B cell (primary cell): ENCODE measurements around the gene DHRS1. TPM values are rescaled to one million over a fixed set of nuclear protein-coding genes. Genes with fewer than 3 reads are reported as not detected.
A peak's percentile ranks its signal among the peaks of the same experiment; 100 is the strongest.
"Not testable (repeated sequence)": the region's sequence is repeated elsewhere in the genome, so short reads cannot be mapped to it uniquely, and the experiment has no call there.

Source experiments
- ATAC-seq: fragments of 200-7000 bp; cut with Tn5 transposase; one replicate; pipeline ENCODE4 v1.10.0; 2021; ENCODE audit warnings: low read depth, mild to moderate bottlenecking, moderate number of reproducible peaks, moderate library complexity
- CTCF ChIA-PET: fragments of 350-600 bp; sonication (Branson Sonifier 250); formaldehyde crosslinking; loops from one replicate; lab custom pipeline; 2021; ENCODE audit warnings: antibody characterized with exemption, inconsistent platforms; lab: Charles Lee
- POLR2A ChIA-PET: fragments of 350-600 bp; sonication (Branson Sonifier 250); formaldehyde crosslinking; loops from one replicate; lab custom pipeline; 2021; ENCODE audit warnings: antibody characterized with exemption; lab: Charles Lee
- DNase-seq: peaks from one replicate; pipeline ENCODE4 v3.0.0; 2013
- H2AFZ ChIP-seq: 2 replicates; pipeline ENCODE4 v1.6.1; 2012; ENCODE audit warnings: mild to moderate bottlenecking, low read depth, low read length; ENCODE audit not compliant: insufficient read depth, poor library complexity, severe bottlenecking
- H3K27ac ChIP-seq, 2 donors: 1 replicate in 1 of 2; 2 replicates in 1 of 2; pipeline ENCODE4 v1.5.1; 2012 to 2013; ENCODE audit warnings: low read length in 2 of 2, mild to moderate bottlenecking in 2 of 2, moderate library complexity in 1 of 2
- H3K27me3 ChIP-seq, 4 experiments: fragments of 200-600 bp in 1 of 4; sonication (generic) in 1 of 4; replicated peaks in 1 of 4; 1 replicate in 2 of 4; 2 replicates in 2 of 4; pipeline versions ENCODE4 v1.6.1 to v1.7.0; 2013 to 2016; ENCODE audit warnings: low read length in 3 of 4, mild to moderate bottlenecking in 2 of 4, mixed read lengths in 1 of 4, moderate library complexity in 1 of 4; ENCODE audit not compliant: insufficient read depth in 4 of 4, control insufficient read depth in 3 of 4; ENCODE audit errors: control extremely low read depth in 1 of 4
- H3K36me3 ChIP-seq, 2 experiments: replicated peaks in 1 of 2; 1 replicate in 1 of 2; 2 replicates in 1 of 2; pipeline versions ENCODE4 v1.6.1 to v1.7.1; 2013; ENCODE audit warnings: low read length in 1 of 2; ENCODE audit not compliant: insufficient read depth in 2 of 2, control insufficient read depth in 1 of 2; ENCODE audit errors: control extremely low read depth in 1 of 2, extremely low read depth in 1 of 2
- H3K4me1 ChIP-seq, 2 donors: fragments of 200-600 bp in 1 of 2; sonication (generic) in 1 of 2; 1 replicate in 1 of 2; 2 replicates in 1 of 2; pipeline versions ENCODE4 v1.5.1 to v1.6.1; 2013 to 2017; ENCODE audit warnings: low read length in 2 of 2; ENCODE audit not compliant: control insufficient read depth in 2 of 2, insufficient read depth in 2 of 2
- H3K4me2 ChIP-seq: replicated peaks from 2 replicates; pipeline ENCODE3; 2012; ENCODE audit warnings: mild to moderate bottlenecking, low read depth, low read length; ENCODE audit not compliant: poor library complexity, severe bottlenecking
- H3K4me3 ChIP-seq, 5 experiments: fragments of 200-600 bp in 1 of 5; sonication (generic) in 1 of 5; 1 replicate in 3 of 5; 2 replicates in 2 of 5; pipeline versions ENCODE4 v1.5.1 to v1.7.0; 2011 to 2016; ENCODE audit warnings: low read length in 4 of 5, mild to moderate bottlenecking in 4 of 5, low read depth in 2 of 5, control low read depth in 1 of 5, moderate library complexity in 1 of 5; ENCODE audit not compliant: insufficient read depth in 1 of 5; ENCODE audit errors: control extremely low read depth in 1 of 5, extremely low read depth in 1 of 5
- H3K79me2 ChIP-seq: fragments of 200-600 bp; sonication (generic); one replicate; pipeline ENCODE4 v1.6.0; 2016; ENCODE audit warnings: low read length; ENCODE audit not compliant: control insufficient read depth, insufficient read depth
- H3K9ac ChIP-seq: fragments of 200-600 bp; sonication (generic); 2 replicates; pipeline ENCODE4 v1.6.1; 2017; ENCODE audit warnings: mild to moderate bottlenecking, low read length, moderate library complexity
- H3K9me3 ChIP-seq, 3 donors: one replicate each; pipeline versions ENCODE4 v1.6.1 to v1.7.1; 2013; ENCODE audit warnings: low read length in 2 of 3; ENCODE audit not compliant: control insufficient read depth in 2 of 3, insufficient read depth in 1 of 3; ENCODE audit errors: control extremely low read depth in 1 of 3
- H4K20me1 ChIP-seq: 2 replicates; pipeline ENCODE4 v1.6.0; 2012; ENCODE audit warnings: mild to moderate bottlenecking, low read length; ENCODE audit not compliant: insufficient read depth, control insufficient read depth, poor library complexity, severe bottlenecking
- H3K27ac Mint-ChIP-seq: one replicate; pipeline ENCODE4 v1.8.0; 2021; ENCODE audit warnings: mixed read lengths
- H3K27me3 Mint-ChIP-seq: one replicate; pipeline ENCODE4 v1.8.0; 2021; ENCODE audit warnings: mixed read lengths
- H3K4me1 Mint-ChIP-seq: one replicate; pipeline ENCODE4 v1.8.0; 2021; ENCODE audit warnings: mixed read lengths
- H3K4me3 Mint-ChIP-seq: one replicate; pipeline ENCODE4 v1.8.0; 2021; ENCODE audit warnings: mixed read lengths
- H3K9me3 Mint-ChIP-seq: one replicate; pipeline ENCODE4 v1.8.0; 2022; ENCODE audit warnings: mixed read lengths; ENCODE audit not compliant: insufficient read depth
- CTCF ChIP-seq: fragments of 200-600 bp; IDR thresholded peaks from one replicate; pipeline ENCODE4 v1.8.0; 2022; ENCODE audit warnings: antibody characterized with exemption, mild to moderate bottlenecking
- EZH2 ChIP-seq: IDR thresholded peaks from 2 replicates; pipeline ENCODE4 v1.6.1; 2012; ENCODE audit warnings: borderline replicate concordance, low read depth, mild to moderate bottlenecking, moderate library complexity, low read length; ENCODE audit not compliant: insufficient read depth, poor library complexity, severe bottlenecking
- WGBS: methylation state at CpG from one replicate; pipeline ENCODE4 v1.1.5; 2013; ENCODE audit warnings: missing lambda C conversion rate; ENCODE audit not compliant: insufficient coverage; 5-methylcytosine and 5-hydroxymethylcytosine counted together
- intact Hi-C: fragments of 100-400 bp; cut with micrococcal nuclease; formaldehyde crosslinking; loops from one replicate; pipeline ENCODE4 v1.10.0; 2022
- polyA plus RNA-seq: library from polyadenylated mRNA; depleted of rRNA; stranded (reverse); fragments of >200 nt; gene quantifications from 2 replicates; pipeline ENCODE4 v1.2.3, GENCODE V29; 2012
- total RNA-seq, 2 donors: library from RNA; stranded (reverse); fragments of 120-200 nt in 1 of 2; gene quantifications; 1 replicate in 1 of 2; 2 replicates in 1 of 2; pipeline versions ENCODE4 v1.2.3 to v1.2.4, GENCODE V29; 2013 to 2022

Gene DHRS1
- total and polyA plus RNA-seq, 2 donors (not counting 1 experiment from before 2014, with no cell fraction given) = 42.7 to 76.9 TPM

GRCh38 chr14:24329073-24329663 is 29.6 kb upstream of the DHRS1 start:
- Histone ChIP-seq H3K9ac (no peak overlapping the region), H3K4me1 (peaks cover 31 to 35% of the 10 kb centered on the region in 2 donors), H3K4me3 (no peak overlapping the region), H3K36me3 (no peaks in the 10 kb centered on the region), H3K27ac (no peak overlapping the region), H3K4me2 (no peak overlapping the region), H3K79me2 (peaks cover 3% of the 10 kb centered on the region), H3K9me3 (peaks cover 0 to 3% (median 0%) of the 10 kb centered on the region in 3 donors), H4K20me1 (peaks cover 5% of the 10 kb centered on the region), H2AFZ (no peak overlapping the region), H3K27me3 (peaks cover 0 to 21% (median 11%) of the 10 kb centered on the region in 4 experiments)
- Mint-ChIP-seq H3K27ac (no peak overlapping the region), H3K4me1 (peaks cover 35% of the 10 kb centered on the region), H3K4me3 (no peak overlapping the region), H3K9me3 (no peaks in the 10 kb centered on the region), H3K27me3 (peaks cover 9% of the 10 kb centered on the region)
- TF ChIP-seq CTCF = no peak
- TF ChIP-seq EZH2 = no peak
- POLR2A ChIA-PET = no interaction called here
- intact Hi-C loops = no loop called here
- DNase-seq = no peak
- CTCF ChIA-PET = interaction anchor here (1.6 to 16.1 kb wide), 4 partner anchors 16 to 101 kb away, joined by 3 to 650 read pairs (median 43); partner anchors contain the start of genes CBLN3, CIDEB, KHNYN and LTB4R
- 94% methylated on average over 8 of the region's 12 CpGs for WGBS
- no peak for ATAC-seq

DNA sequence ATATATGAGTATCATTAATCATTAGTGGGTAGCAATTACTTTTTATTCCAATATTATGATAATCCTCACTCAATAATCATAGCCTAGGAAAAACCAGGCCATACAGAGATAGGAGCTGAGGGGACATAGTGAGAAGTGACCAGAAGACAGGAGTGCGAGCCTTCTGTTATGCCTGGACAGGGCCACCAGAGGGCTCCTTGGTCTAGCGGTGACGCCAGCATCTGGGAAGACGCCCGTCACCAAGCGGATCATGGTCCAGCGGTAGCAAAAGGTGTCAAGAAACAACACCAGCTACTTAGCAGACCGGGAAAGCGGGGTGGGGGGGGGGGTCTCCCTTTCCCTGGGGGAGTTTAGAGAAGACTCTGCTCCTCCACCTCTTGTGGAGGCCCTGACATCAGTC is 28.3 kb upstream of the DHRS1 start:
- DNase-seq, H3K27me3 Mint-ChIP-seq, H3K9ac ChIP-seq, H3K79me2 ChIP-seq, H3K27ac ChIP-seq, H3K4me3 Mint-ChIP-seq, POLR2A ChIA-PET, H3K9me3 ChIP-seq, ATAC-seq, H3K4me2 ChIP-seq, H3K9me3 Mint-ChIP-seq, H3K27ac Mint-ChIP-seq, H4K20me1 ChIP-seq, H3K4me3 ChIP-seq, H2AFZ ChIP-seq, H3K36me3 ChIP-seq: not testable (repeated sequence)
- intact Hi-C loops = loop anchor here (1.0 kb wide), 1 partner anchor 103 kb away; no protein-coding TSS in a partner anchor
- H3K4me1 Mint-ChIP-seq = peaks cover 26% of the 10 kb centered on the region
- peaks cover 0 to 11% (median 3%) of the 10 kb centered on the region in 4 experiments for H3K27me3 ChIP-seq
- H3K4me1 ChIP-seq = peaks cover 18 to 23% of the 10 kb centered on the region in 2 donors
- CTCF ChIA-PET = interaction anchor here (1.0 to 16.1 kb wide), 10 partner anchors 12 to 346 kb away, joined by 3 to 650 read pairs (median 6); partner anchors contain the start of genes CBLN3, CIDEB, KHNYN and LTB4R
- WGBS = 0% methylated on average over 1 of the region's 9 CpGs
- TF ChIP-seq CTCF = peak; percentile 60
